A549 (cell line): ENCODE results near the gene SELENOP.
A peak's percentile ranks its signal among the peaks of the same experiment; 100 is the strongest.

Source experiments
- CBX8 ChIP-seq: fragments of 200-600 bp; sonication (generic); IDR thresholded peaks from 2 replicates; pipeline ENCODE4 v1.6.1; 2016
- CTCF ChIP-seq: fragments of >200 bp; sonication (Bioruptor Twin); formaldehyde crosslinking; IDR thresholded peaks from 3 replicates; pipeline ENCODE4 v1.5.1; 2016
- POLR2A ChIP-seq: IDR thresholded peaks from 2 replicates; pipeline ENCODE4 v1.6.1; 2012; ENCODE audit warnings: mild to moderate bottlenecking, low read length
- POLR2AphosphoS2 ChIP-seq: conservative IDR thresholded peaks from 2 replicates; pipeline ENCODE4 v1.6.1; 2012; ENCODE audit warnings: low read length, improper control_type of control experiment, inconsistent platforms

DNA sequence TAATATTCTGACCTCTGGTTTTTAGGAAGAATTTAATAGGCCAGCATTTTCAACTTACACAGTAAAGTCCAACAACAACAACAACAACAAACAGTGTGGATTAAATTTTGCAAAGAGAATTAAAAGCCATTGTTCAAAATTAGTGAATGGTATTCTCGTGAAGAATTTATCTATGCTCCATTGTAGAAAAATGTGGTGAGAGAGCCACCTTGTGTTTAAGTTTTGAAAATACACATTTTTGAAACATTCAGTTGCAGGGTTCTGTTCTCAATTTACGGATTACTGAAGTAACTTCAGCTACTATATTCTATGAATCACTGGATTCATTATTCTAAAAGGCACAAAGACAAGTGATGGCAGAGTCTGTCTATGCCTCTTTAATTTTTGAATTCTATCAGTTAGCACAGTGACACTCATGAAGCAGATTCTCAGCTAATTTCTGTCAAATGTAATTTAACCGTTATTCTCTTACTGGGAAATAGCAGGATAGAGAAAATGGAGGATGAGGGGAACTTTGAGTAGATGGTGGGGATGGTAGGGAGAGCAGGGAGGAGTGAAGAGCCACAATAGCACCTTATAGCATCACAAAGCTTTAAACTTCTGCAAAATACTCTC lies 44.1 kb downstream of the SELENOP start:
- TF ChIP-seq POLR2AphosphoS2 (no peak), CBX8 (no peak), POLR2A (no peak), CTCF (peak; percentile 63)
